ENCODE measurements around the gene WFIKKN1. TPM values are rescaled to one million over a fixed set of nuclear protein-coding genes. Genes with fewer than 3 reads are reported as not detected.

Gene WFIKKN1
- total RNA-seq, 1 donor = 0.43 TPM

- DNase-seq (ENCODE audit: low read depth) = peak; percentile 92
- no peak for TF ChIP-seq CTCF (IDR thresholded peaks at IDR 0.05; ENCODE audit: insufficient read depth, low read depth, low read length)
- peak within 1 kb of the TSS; percentile 63 for H3K4me3 ChIP-seq (ENCODE audit: low read depth, low read length)
These were observed 18.2 kb downstream of the WFIKKN1 start, which contains the start of gene WDR90 for GRCh38 chr16:648781-649589. WDR90 (plus strand) TSS chr16:649365; CDS start chr16:649417, 52 bp downstream.

- no peak for DNase-seq (ENCODE audit: low read depth)
- no peak for TF ChIP-seq CTCF (IDR thresholded peaks at IDR 0.05; ENCODE audit: insufficient read depth, low read depth, low read length)
- H3K4me3 ChIP-seq (ENCODE audit: low read depth, low read length) = peak overlapping the region; percentile 63
These were observed 18.8 kb downstream of the WFIKKN1 start for GRCh38 chr16:649631-650030.

DNA sequence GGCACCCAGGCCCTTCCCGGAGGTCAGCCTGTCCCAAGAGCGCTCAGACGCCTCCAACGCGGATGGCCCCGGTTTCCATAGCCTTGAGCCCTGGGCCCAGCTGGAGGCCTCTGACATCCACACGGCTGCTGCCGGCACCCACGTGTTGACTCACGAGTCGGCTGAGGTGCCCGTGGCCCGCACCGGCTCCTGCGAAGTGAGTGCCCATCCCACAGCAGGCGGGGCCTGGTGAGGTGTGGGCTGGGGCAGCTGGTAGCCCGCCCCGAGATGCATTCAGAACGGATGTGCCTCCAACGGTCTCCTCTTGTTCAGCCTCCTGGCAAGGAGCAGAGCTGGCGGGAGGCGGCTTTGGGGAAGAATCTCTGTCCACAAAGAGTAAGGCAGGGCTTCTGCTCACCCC, 21.1 kb downstream of the WFIKKN1 start:
- no peak for DNase-seq (ENCODE audit: low read depth)
- TF ChIP-seq CTCF (IDR thresholded peaks at IDR 0.05; ENCODE audit: insufficient read depth, low read depth, low read length) = no peak
- no peak overlapping the region for H3K4me3 ChIP-seq (ENCODE audit: low read depth, low read length)

GRCh38 chr16:652454-653305, 21.9 kb downstream of the WFIKKN1 start:
- H3K4me3 ChIP-seq (ENCODE audit: low read depth, low read length) = no peak overlapping the region
- no peak for DNase-seq (ENCODE audit: low read depth)
- TF ChIP-seq CTCF (IDR thresholded peaks at IDR 0.05; ENCODE audit: insufficient read depth, low read depth, low read length) = no peak

DNA sequence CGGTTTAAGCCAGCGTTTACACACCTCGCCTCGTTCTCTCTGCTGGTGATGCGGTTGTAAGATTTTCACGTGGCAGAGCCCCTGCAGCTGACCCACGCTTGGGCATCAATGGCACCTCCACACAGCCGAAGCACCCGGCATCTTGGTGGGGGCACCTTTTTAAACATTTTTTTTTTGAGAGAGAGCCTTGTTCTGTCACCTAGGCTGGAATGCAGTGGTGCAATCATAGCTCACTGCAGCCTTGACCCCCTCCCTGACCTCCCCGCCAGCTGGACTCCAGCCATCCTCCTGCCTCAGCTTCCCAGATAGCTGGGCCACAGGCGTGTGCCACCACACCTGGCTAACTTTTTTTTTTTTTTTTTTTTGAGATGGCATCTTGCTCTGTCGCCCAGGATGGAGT, 23.2 kb downstream of the WFIKKN1 start:
- no peak overlapping the region for H3K4me3 ChIP-seq (ENCODE audit: low read depth, low read length)
- no peak for DNase-seq (ENCODE audit: low read depth)
- TF ChIP-seq CTCF (IDR thresholded peaks at IDR 0.05; ENCODE audit: insufficient read depth, low read depth, low read length) = no peak

- TF ChIP-seq CTCF (IDR thresholded peaks at IDR 0.05; ENCODE audit: insufficient read depth, low read depth, low read length) = no peak
- no peak for DNase-seq (ENCODE audit: low read depth)
- no peak overlapping the region for H3K4me3 ChIP-seq (ENCODE audit: low read depth, low read length)
These were observed 26.7 kb downstream of the WFIKKN1 start for GRCh38 chr16:657487-657886.
